H1 (cell line): ENCODE data around the gene ACSL6. TPM values are rescaled to one million over a fixed set of nuclear protein-coding genes. Genes with fewer than 3 reads are reported as not detected.

Source experiments
- CEBPB ChIP-seq: IDR thresholded peaks from 2 replicates; pipeline ENCODE4 v1.6.1; 2012; ENCODE audit warnings: low read depth, low read length
- KDM1A ChIP-seq: fragments of 200-600, 300-600 bp; sonication (generic); IDR thresholded peaks from 2 replicates; pipeline ENCODE4 v1.7.1; 2016; ENCODE audit warnings: mild to moderate bottlenecking, low read length, borderline replicate concordance
- SIX5 ChIP-seq: IDR thresholded peaks from 2 replicates; pipeline ENCODE4 v1.6.1; 2011; ENCODE audit warnings: mild to moderate bottlenecking, low read depth, low read length
- SRF ChIP-seq: IDR thresholded peaks from 2 replicates; pipeline ENCODE4 v1.6.1; 2011; ENCODE audit warnings: mild to moderate bottlenecking, low read depth, low read length, moderate library complexity
- polyA plus RNA-seq, 7 experiments: library from polyadenylated mRNA; depleted of rRNA in 3 of 7; stranded (reverse) in 5 of 7; unstranded in 2 of 7; fragments of >200 nt in 5 of 7; fragments of 200-250 nt in 2 of 7; gene quantifications; 1 replicate in 5 of 7; 2 replicates in 1 of 7; 4 replicates in 1 of 7; pipeline versions ENCODE4 v1.2.1 to v1.2.3, GENCODE V29; 2011 to 2013; ENCODE audit warnings: missing spikeins in 2 of 7, mixed read lengths in 2 of 7
- total RNA-seq: library from RNA; stranded (reverse); fragmentation: NEBNext Ultra II Directional; extraction: Animal tissue kit (Norgen Biotek cat#: 25700); gene quantifications from 2 replicates; pipeline ENCODE4 v1.2.1, GENCODE V29; 2021
- TF ChIP-seq, protein P1 (sequence below): fragments of 300-600 bp; sonication (generic); IDR thresholded peaks from 2 replicates; pipeline ENCODE4 v1.7.1; 2012; ENCODE audit warnings: low read length, moderate library complexity, mild to moderate bottlenecking, inconsistent platforms; ENCODE audit not compliant: insufficient replicate concordance

Gene ACSL6
- total and polyA plus RNA-seq, 2 of the 8 experiments (the other 6 are each of a cell fraction or from before 2014, with no cell fraction given), result 2.3 to 2.4 TPM

DNA sequence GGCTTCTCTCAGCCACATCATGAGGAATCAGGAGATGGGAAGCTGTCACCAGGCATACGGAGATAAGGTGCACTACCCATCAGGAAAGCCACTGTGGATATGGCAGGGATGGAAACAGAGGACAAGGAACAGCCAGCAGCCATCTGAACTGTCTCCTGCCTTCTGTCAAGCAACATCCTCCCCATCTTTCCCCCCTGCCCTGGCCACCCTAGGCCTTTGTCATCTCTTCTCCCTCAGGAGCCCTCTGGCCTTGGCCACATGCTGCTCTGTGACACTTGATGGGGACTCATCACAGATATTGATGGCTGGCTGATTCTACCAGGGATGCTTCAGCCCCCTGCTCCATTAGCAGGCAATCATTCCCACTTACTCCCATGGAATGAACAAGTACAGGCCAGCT lies 44.9 kb downstream of the ACSL6 start (continued):
- TF ChIP-seq, protein P1, sequence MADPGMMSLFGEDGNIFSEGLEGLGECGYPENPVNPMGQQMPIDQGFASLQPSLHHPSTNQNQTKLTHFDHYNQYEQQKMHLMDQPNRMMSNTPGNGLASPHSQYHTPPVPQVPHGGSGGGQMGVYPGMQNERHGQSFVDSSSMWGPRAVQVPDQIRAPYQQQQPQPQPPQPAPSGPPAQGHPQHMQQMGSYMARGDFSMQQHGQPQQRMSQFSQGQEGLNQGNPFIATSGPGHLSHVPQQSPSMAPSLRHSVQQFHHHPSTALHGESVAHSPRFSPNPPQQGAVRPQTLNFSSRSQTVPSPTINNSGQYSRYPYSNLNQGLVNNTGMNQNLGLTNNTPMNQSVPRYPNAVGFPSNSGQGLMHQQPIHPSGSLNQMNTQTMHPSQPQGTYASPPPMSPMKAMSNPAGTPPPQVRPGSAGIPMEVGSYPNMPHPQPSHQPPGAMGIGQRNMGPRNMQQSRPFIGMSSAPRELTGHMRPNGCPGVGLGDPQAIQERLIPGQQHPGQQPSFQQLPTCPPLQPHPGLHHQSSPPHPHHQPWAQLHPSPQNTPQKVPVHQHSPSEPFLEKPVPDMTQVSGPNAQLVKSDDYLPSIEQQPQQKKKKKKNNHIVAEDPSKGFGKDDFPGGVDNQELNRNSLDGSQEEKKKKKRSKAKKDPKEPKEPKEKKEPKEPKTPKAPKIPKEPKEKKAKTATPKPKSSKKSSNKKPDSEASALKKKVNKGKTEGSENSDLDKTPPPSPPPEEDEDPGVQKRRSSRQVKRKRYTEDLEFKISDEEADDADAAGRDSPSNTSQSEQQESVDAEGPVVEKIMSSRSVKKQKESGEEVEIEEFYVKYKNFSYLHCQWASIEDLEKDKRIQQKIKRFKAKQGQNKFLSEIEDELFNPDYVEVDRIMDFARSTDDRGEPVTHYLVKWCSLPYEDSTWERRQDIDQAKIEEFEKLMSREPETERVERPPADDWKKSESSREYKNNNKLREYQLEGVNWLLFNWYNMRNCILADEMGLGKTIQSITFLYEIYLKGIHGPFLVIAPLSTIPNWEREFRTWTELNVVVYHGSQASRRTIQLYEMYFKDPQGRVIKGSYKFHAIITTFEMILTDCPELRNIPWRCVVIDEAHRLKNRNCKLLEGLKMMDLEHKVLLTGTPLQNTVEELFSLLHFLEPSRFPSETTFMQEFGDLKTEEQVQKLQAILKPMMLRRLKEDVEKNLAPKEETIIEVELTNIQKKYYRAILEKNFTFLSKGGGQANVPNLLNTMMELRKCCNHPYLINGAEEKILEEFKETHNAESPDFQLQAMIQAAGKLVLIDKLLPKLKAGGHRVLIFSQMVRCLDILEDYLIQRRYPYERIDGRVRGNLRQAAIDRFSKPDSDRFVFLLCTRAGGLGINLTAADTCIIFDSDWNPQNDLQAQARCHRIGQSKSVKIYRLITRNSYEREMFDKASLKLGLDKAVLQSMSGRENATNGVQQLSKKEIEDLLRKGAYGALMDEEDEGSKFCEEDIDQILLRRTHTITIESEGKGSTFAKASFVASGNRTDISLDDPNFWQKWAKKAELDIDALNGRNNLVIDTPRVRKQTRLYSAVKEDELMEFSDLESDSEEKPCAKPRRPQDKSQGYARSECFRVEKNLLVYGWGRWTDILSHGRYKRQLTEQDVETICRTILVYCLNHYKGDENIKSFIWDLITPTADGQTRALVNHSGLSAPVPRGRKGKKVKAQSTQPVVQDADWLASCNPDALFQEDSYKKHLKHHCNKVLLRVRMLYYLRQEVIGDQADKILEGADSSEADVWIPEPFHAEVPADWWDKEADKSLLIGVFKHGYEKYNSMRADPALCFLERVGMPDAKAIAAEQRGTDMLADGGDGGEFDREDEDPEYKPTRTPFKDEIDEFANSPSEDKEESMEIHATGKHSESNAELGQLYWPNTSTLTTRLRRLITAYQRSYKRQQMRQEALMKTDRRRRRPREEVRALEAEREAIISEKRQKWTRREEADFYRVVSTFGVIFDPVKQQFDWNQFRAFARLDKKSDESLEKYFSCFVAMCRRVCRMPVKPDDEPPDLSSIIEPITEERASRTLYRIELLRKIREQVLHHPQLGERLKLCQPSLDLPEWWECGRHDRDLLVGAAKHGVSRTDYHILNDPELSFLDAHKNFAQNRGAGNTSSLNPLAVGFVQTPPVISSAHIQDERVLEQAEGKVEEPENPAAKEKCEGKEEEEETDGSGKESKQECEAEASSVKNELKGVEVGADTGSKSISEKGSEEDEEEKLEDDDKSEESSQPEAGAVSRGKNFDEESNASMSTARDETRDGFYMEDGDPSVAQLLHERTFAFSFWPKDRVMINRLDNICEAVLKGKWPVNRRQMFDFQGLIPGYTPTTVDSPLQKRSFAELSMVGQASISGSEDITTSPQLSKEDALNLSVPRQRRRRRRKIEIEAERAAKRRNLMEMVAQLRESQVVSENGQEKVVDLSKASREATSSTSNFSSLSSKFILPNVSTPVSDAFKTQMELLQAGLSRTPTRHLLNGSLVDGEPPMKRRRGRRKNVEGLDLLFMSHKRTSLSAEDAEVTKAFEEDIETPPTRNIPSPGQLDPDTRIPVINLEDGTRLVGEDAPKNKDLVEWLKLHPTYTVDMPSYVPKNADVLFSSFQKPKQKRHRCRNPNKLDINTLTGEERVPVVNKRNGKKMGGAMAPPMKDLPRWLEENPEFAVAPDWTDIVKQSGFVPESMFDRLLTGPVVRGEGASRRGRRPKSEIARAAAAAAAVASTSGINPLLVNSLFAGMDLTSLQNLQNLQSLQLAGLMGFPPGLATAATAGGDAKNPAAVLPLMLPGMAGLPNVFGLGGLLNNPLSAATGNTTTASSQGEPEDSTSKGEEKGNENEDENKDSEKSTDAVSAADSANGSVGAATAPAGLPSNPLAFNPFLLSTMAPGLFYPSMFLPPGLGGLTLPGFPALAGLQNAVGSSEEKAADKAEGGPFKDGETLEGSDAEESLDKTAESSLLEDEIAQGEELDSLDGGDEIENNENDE, result no peak
- no peak for TF ChIP-seq KDM1A
- no peak for TF ChIP-seq SIX5
- no peak for TF ChIP-seq CEBPB
- TF ChIP-seq SRF, result no peak
